ENCODE measurements around the gene DOK5. TPM values are rescaled to one million over a fixed set of nuclear protein-coding genes. Genes with fewer than 3 reads are reported as not detected.

DOK5 gene
- total and polyA plus RNA-seq, 2 experiments from 2014 or later, result 5.0 to 6.9 TPM

- no peak overlapping the region for H2AFZ ChIP-seq
- DNase-seq (ENCODE audit: low spot score) (no peak), ATAC-seq (no peak)
- no peak for TF ChIP-seq POLR2AphosphoS5 (IDR thresholded peaks at IDR 0.05; ENCODE audit: low read depth)
- no peak for TF ChIP-seq JUNB (IDR thresholded peaks at IDR 0.05; ENCODE audit: unreplicated experiment)
- no peak for TF ChIP-seq ZNF331 (CRISPR knock-in tag; IDR thresholded peaks at IDR 0.05; ENCODE audit: low read depth)
- no peak for TF ChIP-seq CTCF (conservative IDR thresholded peaks at IDR 0.05; ENCODE audit: low read depth in 2 of 2)
- no peak for TF ChIP-seq ZNF114 (CRISPR knock-in tag; IDR thresholded peaks at IDR 0.05)
- TF ChIP-seq STAT1 (IDR thresholded peaks at IDR 0.05; ENCODE audit: unreplicated experiment), result no peak
- TF ChIP-seq, protein P1, sequence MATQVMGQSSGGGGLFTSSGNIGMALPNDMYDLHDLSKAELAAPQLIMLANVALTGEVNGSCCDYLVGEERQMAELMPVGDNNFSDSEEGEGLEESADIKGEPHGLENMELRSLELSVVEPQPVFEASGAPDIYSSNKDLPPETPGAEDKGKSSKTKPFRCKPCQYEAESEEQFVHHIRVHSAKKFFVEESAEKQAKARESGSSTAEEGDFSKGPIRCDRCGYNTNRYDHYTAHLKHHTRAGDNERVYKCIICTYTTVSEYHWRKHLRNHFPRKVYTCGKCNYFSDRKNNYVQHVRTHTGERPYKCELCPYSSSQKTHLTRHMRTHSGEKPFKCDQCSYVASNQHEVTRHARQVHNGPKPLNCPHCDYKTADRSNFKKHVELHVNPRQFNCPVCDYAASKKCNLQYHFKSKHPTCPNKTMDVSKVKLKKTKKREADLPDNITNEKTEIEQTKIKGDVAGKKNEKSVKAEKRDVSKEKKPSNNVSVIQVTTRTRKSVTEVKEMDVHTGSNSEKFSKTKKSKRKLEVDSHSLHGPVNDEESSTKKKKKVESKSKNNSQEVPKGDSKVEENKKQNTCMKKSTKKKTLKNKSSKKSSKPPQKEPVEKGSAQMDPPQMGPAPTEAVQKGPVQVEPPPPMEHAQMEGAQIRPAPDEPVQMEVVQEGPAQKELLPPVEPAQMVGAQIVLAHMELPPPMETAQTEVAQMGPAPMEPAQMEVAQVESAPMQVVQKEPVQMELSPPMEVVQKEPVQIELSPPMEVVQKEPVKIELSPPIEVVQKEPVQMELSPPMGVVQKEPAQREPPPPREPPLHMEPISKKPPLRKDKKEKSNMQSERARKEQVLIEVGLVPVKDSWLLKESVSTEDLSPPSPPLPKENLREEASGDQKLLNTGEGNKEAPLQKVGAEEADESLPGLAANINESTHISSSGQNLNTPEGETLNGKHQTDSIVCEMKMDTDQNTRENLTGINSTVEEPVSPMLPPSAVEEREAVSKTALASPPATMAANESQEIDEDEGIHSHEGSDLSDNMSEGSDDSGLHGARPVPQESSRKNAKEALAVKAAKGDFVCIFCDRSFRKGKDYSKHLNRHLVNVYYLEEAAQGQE (IDR thresholded peaks at IDR 0.05; ENCODE audit: unreplicated experiment), result no peak
- TF ChIP-seq EZH2 (IDR thresholded peaks at IDR 0.05; ENCODE audit: low read depth, unreplicated experiment), result no peak
- no peak for TF ChIP-seq NANOG (IDR thresholded peaks at IDR 0.05; ENCODE audit: borderline replicate concordance)
- TF ChIP-seq ETS1 (IDR thresholded peaks at IDR 0.05), result no peak
- Mint-ChIP-seq H3K27ac (no peak overlapping the region), H3K4me3 (no peak overlapping the region), H3K36me3 (ENCODE audit: low read depth) (peaks cover 10% of the 10 kb centered on the region), H3K9me3 (peaks cover 14% of the 10 kb centered on the region), H3K27me3 (ENCODE audit: insufficient read depth, low read depth, poor library complexity) (no peaks in the 10 kb centered on the region), H3K4me1 (peaks cover 16% of the 10 kb centered on the region)
- H3K36me3 ChIP-seq (ENCODE audit: insufficient read depth), result no peaks in the 10 kb centered on the region
- no peak overlapping the region for H3K27ac ChIP-seq (ENCODE audit: low read depth)
- H3K4me3 ChIP-seq, result no peak overlapping the region
- H3K4me1 ChIP-seq (ENCODE audit: insufficient read depth), result peaks cover 11% of the 10 kb centered on the region
- no peaks in the 10 kb centered on the region for H3F3A ChIP-seq (replicated peaks; ENCODE audit: low read depth)
- H3K9me2 ChIP-seq (ENCODE audit: insufficient read depth), result peaks cover 5% of the 10 kb centered on the region; the same call in 1 of the 2 replicates
- no peaks in the 10 kb centered on the region for H3K79me2 ChIP-seq (replicated peaks; ENCODE audit: insufficient read depth)
- no peaks in the 10 kb centered on the region for H4K20me1 ChIP-seq (replicated peaks; ENCODE audit: insufficient read depth)
- no peak overlapping the region for H3K4me2 ChIP-seq
- no peaks in the 10 kb centered on the region for H3K27me3 ChIP-seq (ENCODE audit: insufficient read depth)
Measured at GRCh38 chr20:54454982-54455381, 20.4 kb upstream of the DOK5 start.

DNA sequence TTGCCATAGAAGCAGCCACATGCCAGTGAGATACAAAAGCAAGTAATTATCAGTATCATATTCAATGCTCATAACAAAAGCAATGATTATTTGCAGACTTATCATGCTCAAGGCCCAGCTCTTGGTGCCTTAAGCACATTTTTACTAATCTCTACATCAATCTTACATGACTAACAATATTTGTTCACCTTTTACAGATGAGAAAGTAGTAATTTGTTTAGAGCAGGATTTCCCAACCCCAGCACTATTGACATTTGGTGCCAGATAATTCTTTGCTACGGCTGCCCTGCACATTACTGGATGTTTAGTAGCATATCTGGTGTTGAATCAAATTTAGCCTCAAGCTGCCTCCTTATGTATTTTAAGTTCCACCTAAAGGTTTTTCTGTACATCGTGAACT lies 19.0 kb upstream of the DOK5 start:
- TF ChIP-seq EZH2phosphoT487 (IDR thresholded peaks at IDR 0.05; ENCODE audit: unreplicated experiment) (no peak), ZNF331 (CRISPR knock-in tag; IDR thresholded peaks at IDR 0.05; ENCODE audit: low read depth) (no peak), EZH2 (IDR thresholded peaks at IDR 0.05; ENCODE audit: low read depth, unreplicated experiment) (no peak), POLR2AphosphoS5 (IDR thresholded peaks at IDR 0.05; ENCODE audit: low read depth) (no peak), ZNF114 (CRISPR knock-in tag; IDR thresholded peaks at IDR 0.05) (no peak), CTCF (conservative IDR thresholded peaks at IDR 0.05; ENCODE audit: low read depth in 2 of 2) (no peak)
- TF ChIP-seq, protein P1 (IDR thresholded peaks at IDR 0.05; ENCODE audit: unreplicated experiment), result no peak
- Mint-ChIP-seq H3K4me1 (peaks cover 11% of the 10 kb centered on the region), H3K9me3 (peaks cover 13% of the 10 kb centered on the region), H3K4me3 (no peak overlapping the region), H3K27me3 (ENCODE audit: insufficient read depth, low read depth, poor library complexity) (no peaks in the 10 kb centered on the region), H3K36me3 (ENCODE audit: low read depth) (peaks cover 10% of the 10 kb centered on the region), H3K27ac (no peak overlapping the region)
- Histone ChIP-seq H3F3A (replicated peaks; ENCODE audit: low read depth) (no peaks in the 10 kb centered on the region), H3K27me3 (ENCODE audit: insufficient read depth) (no peaks in the 10 kb centered on the region), H3K9me2 (ENCODE audit: insufficient read depth) (0 out of 2 replicates have a peak, but pooled peaks cover under 1% of the 10 kb centered on the region), H3K4me3 (no peak overlapping the region), H3K27ac (ENCODE audit: low read depth) (no peak overlapping the region), H3K36me3 (ENCODE audit: insufficient read depth) (no peaks in the 10 kb centered on the region), H3K79me2 (replicated peaks; ENCODE audit: insufficient read depth) (no peaks in the 10 kb centered on the region), H3K4me1 (ENCODE audit: insufficient read depth) (peaks cover 7% of the 10 kb centered on the region; the same call in 1 of the 2 replicates), H4K20me1 (replicated peaks; ENCODE audit: insufficient read depth) (no peaks in the 10 kb centered on the region), H2AFZ (no peak overlapping the region), H3K4me2 (no peak overlapping the region)
- ATAC-seq (no peak), DNase-seq (ENCODE audit: low spot score) (no peak)

Data from GM23338 (cell line).